SW 1271 (cell line): ENCODE measurements around the gene FILIP1.
A peak's percentile ranks its signal among the peaks of the same experiment; 100 is the strongest.

Source experiments
- DNase-seq, 2 experiments: peaks; one replicate each; lab custom pipeline; 2025; lab: John Stamatoyannopoulos, UW

Gene FILIP1

GRCh38 chr6:75334266-75335040 lies 159.1 kb downstream of the FILIP1 start:
- no peak for DNase-seq

- no peak for DNase-seq
These were observed 159.9 kb downstream of the FILIP1 start for GRCh38 chr6:75333676-75334200.

DNA sequence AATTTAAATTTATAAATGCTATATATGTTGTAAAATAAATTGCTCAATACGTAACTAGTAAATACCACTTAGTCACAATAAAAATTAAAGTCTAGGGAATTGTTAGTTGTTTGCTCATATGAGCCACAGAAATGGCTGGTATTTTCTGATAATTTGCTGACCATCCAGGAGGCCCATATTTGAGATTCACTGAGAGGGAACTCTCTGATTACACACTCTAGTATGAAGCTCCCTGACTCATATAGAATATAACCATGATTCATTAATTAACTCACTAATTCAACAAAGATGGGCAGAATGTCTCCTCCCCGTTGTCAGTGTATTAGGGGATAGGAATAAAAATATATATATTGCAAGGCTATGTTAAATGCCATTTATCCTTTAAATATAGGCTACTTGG lies 162.4 kb downstream of the FILIP1 start:
- DNase-seq = no peak

DNA sequence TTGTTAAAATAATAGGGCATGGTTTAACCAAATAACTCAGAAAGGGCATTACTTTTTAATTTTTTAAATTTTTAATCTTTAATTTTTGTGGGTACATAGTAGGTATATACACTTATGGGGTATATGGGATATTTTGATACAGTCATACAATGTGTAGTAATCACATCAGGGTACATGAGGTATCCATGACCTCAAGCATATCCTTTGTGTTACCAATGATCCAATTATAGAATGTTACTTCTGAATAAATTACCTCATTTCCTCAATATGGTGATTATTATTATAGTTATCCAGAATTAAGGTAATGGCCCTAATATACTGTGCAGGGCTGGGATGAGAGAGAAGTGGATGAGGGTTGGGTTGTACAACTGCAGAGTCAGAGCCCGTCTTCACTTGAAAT lies 163.9 kb downstream of the FILIP1 start:
- no peak for DNase-seq

- DNase-seq = no peak
These were observed 165.8 kb downstream of the FILIP1 start for GRCh38 chr6:75327807-75328206.

DNA sequence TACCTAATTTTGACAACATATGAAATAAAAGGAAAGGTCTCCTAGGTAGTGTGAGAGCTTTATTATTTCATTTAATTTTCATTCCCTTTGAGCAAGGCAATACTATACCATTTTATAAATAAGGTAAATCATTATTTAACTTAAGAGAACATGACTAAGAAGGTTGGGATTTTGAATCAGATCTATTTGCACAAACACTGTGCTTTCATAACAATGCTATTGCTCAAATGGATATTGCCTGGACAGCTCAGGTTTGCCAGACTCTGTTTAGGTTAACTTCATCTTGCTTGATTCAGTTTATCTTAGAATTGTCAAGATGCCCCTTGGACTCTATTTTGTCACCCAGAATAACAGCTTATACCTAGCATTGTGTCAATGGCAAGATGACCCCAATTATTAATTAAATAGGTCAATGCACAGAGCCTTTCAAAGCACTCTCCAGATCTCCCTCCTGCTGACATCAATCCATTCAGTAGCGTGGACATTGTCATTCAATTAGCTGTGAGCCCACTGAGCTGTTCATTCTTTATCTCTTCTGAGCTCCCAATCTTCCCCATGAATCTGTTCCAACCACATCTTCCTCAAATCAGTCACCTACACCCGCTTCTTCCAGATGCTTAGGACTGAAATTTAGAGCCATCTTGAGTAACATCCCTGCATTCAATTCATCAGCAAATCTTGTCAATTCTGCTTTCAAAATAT lies 166.9 kb downstream of the FILIP1 start:
- DNase-seq = no peak

- DNase-seq = no peak
These were observed 174.7 kb downstream of the FILIP1 start for GRCh38 chr6:75318900-75319299.

- DNase-seq = peak in 1 of 2 experiments; percentile 24
These were observed 175.9 kb downstream of the FILIP1 start for GRCh38 chr6:75317503-75318206.

GRCh38 chr6:75315978-75316377 lies 177.6 kb downstream of the FILIP1 start:
- DNase-seq = no peak

DNA sequence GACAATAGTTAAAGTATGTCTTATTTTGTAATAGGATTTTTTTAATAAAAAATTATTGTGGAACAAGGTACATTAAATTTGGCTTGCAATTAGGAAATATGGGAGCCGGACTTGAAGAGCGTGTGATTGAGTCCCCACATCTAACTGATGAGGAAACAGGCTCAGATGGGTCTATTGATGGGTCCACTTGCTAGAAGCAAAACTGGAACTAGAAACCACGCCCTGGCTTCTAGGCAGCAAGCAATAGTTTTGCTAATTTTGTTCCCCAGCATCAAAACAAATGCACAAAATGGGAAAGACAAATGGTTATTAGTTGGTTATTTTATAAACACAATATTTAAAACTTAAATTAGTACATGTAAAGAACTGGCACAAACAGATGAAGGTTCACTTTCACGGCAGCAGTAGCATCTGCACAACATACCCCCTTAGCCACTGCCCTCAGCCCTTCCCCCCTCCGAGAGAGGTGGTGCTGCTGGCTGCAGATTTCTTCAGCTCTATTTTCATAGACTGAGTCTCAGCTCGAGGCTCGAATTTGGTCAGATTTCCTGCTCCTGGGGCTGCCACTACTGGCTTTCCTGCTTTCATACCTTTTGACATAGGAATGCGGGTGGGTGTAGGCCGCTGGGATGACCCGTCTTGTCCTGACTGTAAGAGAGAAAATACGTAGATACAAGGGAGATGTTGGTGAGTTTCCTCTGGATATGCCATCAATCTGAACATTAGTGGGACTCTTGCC lies 185.2 kb downstream of the FILIP1 start:
- no peak for DNase-seq

GRCh38 chr6:75307364-75308004 lies 186.1 kb downstream of the FILIP1 start:
- DNase-seq = no peak

DNA sequence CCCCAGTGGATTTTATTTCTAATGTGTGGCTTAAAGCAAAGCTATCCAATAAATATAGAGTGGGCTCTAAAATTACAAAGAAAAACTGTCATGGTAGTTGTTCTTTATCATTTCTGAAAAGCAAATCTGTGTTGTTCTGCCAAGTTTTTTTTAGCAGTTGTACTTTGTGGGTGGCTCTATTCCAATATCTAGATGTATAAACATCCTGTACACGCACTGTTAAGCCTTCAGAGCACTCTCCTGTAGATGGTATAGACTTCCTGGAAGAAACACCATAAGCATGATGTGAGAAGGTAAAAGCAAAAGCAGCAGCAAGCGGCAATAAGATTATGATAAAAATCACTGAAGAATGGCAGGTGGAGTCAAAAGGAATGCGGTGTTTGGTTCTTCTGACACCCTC lies 187.5 kb downstream of the FILIP1 start:
- no peak for DNase-seq

DNA sequence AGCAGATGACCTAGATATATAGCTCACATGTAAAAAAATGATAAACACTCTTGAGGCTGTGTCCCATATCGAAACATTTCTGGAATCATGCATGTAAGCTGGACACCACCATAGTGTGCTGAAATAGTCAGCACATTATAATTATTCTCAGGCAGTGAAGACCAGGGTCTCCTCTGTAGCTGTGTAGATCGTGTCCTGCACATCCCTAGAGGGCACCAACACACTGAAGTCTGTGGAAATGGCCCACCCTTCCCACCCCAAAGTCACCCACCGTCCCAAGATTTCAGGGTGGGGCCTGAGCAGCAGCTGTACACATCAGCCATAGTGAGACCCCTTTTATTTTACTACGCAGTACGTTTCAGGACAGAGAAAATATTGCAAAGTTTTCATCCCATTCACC lies 188.0 kb downstream of the FILIP1 start:
- no peak for DNase-seq

GRCh38 chr6:75302280-75302679 lies 191.3 kb downstream of the FILIP1 start:
- DNase-seq = no peak

GRCh38 chr6:75301537-75301936 lies 192.1 kb downstream of the FILIP1 start:
- no peak for DNase-seq

GRCh38 chr6:75301088-75301487 lies 192.5 kb downstream of the FILIP1 start:
- DNase-seq = no peak

DNA sequence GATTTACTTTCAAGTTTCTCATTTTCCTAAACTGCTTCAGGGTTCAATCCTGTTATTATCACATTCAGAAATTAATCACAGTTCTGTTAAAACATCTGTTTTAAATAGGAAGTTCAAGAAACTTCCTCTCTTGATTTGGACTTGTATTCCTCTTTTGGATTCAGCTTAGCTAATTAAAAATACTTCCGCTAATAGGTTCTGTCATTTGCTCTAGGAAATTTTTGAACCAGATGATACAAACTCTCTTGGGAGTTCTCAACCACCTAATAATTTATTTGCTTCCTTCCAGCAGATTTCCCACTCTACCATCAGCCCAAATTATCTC lies 193.1 kb downstream of the FILIP1 start:
- no peak for DNase-seq

DNA sequence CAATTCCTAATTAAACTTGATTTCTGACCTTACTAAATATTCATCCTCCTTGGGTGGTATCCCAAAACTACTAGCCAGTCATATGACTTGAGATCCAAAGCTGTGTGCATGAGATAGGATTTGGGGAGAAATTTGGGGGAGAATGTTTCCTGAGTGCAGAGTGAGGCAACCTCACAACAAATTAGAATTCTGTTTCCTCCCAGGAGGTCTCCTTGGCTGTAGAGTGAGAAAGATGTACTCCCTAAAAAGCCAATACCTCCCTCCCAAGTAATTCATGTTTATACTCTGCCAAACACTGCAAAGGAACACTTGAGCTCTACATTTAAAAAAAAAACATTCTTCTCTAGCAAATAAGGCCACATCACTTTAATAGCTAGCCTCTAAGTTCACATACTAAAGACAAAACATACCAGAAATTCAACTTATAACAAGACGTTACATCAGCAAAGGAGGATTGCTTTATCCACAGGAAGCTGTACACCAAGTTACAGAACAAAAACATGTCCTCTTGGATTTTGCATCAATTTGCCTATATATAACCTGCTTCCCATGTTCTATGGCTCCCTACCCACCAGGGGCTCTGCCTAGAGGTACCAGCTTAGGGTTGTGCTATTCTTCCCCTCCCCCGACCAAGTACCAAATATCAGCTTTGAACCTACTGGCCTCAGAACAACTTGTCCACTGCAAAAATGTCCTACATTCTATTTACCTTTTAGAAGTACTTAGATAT lies 193.6 kb downstream of the FILIP1 start:
- no peak for DNase-seq

- peak in 1 of 2 experiments; percentile 63 for DNase-seq
These were observed 196.5 kb downstream of the FILIP1 start for GRCh38 chr6:75296811-75297779.

GRCh38 chr6:75292555-75292954 lies 201.0 kb downstream of the FILIP1 start:
- no peak for DNase-seq
